Activated CD8-positive, alpha-beta memory T cell treated with anti-CD3 and anti-CD28 coated beads for 48 hours (primary cell): ENCODE measurements around the gene FAM78A.
"Not testable (repeated sequence)": the region's sequence is repeated elsewhere in the genome, so short reads cannot be mapped to it uniquely, and the experiment has no call there.

Source experiments
- DNase-seq, 3 experiments: peaks; one replicate each; pipeline ENCODE4 v3.0.0-alpha.2; 2020; ENCODE audit warnings: low read depth in 2 of 3, low spot score in 2 of 3

FAM78A gene

DNA sequence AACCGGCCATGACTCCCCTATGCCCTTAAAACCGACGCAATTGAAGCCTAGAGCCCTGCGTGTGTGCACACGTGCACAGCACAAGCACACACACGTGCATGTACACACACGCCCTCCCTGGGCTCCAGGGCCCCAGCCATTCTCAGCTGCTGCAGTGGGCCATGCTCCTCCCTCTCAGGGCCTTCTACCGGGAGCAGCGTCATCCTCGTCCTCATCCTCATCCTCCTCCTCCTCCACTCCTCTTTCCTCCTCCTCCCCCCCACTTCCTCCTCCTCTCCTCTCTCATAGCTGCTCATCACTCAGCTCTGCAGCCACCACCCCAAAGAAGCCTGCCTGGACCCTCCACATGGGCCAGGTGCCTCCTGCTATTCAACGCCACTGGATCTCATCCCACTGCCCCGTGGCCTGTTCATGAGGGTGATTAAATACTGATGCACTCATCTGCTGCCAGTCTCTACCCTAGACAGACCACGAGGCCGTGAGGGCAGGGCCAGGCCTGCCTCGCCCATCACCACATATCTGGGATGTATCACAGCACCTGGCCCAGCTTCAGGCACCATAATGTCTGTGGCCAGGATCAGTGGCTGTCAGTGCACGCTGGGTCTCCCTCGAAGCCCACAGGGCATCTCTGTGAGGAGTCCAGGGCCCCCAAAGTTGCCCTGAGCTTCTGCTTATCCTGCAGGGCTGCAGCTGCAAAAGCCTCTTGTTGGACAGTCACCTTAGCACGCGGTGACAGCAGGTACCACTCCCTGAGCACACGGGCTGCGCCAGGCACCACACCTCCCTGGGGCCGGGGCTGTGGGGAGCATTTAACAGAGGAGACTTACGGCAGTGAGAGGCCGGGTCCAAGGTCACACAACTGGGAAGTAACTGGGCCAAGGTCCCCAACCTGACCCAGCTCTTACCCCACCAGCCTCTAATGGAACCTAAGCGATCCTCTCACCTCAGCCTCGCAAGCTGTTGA lies 9.8 kb downstream of the FAM78A start:
- no peak for DNase-seq

DNA sequence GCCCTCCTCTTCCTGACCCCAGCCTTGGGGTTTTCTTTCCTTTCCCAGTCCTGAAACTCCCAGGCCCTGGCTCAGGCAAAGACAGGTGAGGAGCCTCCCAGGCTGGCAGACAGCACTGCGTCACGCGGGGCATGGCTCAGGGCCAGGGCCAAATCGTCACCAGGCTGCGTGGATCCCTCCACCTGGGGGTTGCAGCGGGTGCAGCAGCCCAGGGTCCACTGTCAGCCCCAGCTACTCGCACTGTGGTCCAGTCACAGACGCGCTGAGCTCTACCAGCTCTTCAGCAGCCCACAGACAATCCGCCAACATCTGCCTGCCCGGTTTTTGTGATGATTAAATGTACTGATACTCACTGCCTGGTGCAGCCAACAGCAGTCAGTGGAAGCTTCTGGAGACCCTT lies 12.1 kb downstream of the FAM78A start:
- no peak for DNase-seq

DNA sequence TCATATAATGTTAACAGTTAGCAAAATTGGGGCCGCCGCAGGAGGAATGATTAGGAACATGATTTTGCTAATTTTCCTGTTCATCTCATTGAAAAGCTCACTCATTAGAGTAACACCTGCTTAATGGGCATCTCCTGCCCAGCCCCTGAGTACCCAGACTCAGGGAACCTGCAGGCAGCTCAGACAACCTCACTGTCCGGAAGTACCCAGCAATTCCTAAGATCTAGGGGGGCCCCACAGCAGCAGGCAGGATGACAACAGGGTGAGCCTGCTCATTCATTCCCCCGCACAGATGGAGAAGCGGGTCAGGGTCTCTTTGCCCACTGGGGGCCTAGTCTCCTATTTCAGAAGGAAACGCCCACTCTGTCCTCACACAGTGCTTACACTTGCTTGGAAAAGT lies 12.6 kb downstream of the FAM78A start:
- DNase-seq = no peak

DNA sequence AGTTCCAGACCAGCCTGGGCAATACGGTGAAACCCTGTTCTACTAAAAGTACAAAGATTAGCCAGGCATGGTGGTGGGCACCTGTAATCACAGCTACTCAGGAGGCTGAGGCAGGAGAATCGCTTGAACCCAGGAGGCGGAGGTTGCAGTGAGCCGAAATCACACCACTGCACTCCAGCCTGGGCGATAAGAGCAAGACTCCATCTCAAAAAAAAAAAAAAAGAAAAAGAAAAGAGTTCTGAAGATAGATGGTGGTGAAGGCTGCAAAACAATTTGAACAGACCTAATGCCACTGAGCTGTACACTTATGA lies 13.3 kb downstream of the FAM78A start:
- not testable (repeated sequence) for DNase-seq

DNA sequence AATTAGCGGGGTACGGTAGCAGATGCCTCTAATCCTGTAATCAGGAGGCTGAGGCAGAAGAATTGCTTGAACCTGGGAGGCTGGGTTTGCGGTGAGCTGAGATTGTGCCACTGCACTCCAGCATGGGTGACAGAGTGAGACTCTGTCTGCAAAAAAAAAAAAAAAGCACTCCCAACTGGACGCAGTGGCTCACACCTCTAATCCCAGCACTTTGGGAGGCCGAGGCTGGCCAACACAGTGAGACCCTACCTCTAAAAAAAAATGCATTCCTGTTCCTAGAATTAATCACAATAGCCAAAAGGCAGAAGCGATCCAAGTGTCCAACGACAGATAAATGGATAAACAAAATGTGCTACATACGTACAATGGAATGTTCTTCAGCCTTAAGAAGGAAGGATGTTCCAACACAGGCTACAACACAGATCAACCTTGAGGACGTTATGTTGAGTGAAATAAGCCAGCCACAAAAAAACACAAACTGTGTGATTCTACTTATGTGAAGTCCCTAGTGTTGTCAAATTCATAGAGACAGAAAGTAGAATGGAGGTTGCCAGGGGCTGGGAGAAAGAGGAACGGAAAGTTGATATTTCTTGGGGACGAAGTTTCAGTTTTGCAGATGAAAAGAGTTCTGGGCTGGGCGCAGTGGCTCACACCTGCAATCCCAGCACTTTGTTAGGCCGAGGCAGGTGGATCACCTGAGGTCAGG lies 13.8 kb downstream of the FAM78A start:
- no peak for DNase-seq

DNA sequence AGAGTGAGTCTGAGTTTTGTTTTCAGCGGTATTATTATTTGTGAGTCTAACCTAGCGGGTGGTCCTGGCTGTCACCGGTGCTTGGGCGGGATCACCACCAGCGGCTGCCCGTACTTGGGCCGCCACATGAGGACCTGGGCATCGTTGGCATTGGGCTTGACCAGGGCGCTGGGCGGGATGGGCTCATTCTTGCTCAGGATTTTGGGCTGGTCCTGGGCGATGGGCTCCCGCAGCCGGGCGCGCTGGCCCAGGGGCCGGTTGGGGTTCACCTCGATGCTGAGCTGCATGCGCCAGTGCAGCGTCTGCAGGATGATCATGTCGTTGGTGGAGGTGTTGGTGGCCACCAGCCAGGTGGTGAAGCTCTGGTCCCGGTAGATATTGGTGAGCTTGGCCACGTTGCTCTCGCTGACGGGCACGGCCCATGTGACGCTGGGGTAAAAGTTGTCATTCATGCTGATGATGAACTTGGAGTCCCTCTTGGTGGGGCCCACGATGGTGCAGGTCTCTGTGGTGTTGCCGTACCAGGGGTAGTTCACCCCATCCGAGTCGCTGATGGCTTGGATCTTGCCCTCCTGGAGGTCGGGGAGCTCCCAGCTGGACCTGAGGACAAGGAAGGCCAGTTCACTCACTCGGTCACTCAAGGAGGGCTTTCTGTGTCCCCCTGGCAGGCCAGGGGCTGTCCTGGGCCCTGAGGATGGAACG lies 15.4 kb downstream of the FAM78A start:
- no peak for DNase-seq

DNA sequence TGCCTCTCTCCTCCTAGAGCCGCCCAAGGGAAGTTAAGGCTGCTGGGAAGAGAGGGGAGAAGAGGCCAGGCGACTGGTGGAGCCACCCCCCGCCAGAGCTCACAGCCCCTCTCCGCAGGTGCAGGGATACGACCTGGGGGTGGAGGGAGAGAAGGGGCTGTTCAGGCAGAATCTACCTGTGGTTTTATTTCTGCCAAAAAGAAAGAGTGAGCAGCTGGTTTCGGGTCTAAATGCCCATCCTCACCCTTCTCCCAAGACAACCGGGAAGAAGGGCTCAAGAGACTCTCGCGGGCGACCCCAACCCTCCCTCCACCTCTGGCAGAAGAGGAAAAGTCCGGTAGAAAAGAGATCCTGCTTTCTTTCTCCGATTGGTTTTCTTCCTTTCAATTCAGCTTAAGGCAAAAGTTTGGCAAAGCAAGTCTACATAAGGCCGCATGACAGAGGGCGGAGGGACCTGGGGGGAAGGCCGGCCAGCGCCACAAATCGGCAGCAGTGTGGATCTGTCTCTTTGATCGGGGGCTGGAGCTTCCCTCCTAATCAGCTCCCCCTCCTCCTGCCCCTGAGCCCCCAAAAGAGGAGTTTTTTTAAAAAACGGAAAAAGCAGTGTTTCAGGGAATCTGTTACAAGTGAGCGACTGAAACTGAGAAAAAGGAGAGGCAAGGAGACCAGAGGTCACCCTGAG lies 16.3 kb downstream of the FAM78A start:
- DNase-seq = no peak

DNA sequence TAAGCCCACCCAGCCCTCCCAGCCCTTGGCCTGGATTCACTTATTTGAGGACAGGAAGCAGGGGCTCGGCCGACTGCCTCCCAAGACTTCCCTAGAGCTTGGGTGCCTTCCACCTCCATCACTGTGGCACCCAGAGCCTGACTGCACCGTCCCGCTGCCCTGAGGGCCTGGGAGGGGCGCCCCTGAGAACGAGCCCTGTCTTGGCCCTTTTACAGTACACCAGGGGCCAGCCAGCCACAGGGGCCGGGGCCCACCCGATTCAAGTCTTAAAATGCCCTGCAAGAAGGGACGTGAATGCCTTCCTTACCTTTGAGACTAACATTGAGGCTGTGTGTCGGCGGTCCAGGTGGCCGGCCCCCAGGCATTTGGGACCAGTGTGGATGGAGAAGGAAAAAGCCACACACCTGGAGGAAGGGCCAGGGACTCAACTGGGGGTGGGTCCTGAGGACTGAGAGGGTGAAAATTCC lies 16.8 kb downstream of the FAM78A start:
- DNase-seq = no peak

DNA sequence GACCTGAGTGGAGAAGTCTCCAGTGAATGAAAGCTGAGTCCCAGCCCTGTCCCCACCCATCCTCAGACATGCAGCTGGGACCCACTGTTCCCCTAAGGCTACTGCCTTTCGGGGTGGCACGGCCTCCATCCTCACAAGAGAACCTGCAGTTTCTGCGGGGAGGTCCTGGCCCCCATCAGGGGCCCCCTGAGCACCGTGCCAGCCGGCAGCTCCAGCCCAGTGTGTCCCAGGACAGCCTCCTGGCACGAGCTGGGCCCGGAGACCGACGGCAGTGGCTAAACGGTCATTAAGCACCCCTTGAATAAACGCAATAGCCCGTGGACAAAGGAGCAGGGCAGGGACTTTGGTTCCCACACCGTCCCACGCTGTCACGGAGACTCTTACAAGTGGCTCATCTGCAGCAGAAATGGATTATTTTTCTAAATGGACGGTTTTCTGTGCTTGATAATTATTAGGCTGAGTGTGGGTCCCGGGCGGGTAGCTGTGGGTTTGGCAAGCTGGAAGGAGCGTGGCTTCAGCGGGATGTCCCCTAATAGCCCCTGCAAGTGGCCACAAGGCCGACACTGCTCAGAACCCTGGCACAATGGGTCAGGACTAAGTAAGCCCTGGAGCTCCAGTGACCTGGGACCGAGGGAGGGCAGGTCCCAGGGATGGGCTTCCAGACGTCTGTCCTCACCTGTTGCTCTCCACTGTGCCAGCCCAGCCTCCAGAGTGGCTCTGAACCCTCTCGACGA lies 17.4 kb downstream of the FAM78A start:
- no peak for DNase-seq

DNA sequence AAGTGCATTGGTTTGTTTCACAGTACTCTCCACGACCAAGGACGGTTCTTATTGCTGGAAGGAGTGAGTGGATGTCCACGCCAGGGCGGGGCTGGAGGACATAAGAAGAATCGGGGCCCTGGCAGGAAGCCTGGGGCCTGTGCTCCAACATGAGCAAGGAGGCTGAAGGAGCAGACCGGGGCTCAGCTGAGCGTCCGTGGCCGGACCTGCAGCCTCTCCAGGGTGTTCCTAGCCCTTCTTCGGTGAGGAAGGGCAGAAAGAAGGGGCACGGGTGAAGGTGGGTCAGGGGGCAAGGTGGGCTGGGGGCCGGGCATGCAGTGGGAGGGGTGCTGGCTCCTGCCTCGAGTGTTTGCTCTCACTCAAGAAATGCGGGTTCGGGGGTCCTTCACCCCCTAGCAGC lies 18.1 kb downstream of the FAM78A start:
- no peak for DNase-seq

DNA sequence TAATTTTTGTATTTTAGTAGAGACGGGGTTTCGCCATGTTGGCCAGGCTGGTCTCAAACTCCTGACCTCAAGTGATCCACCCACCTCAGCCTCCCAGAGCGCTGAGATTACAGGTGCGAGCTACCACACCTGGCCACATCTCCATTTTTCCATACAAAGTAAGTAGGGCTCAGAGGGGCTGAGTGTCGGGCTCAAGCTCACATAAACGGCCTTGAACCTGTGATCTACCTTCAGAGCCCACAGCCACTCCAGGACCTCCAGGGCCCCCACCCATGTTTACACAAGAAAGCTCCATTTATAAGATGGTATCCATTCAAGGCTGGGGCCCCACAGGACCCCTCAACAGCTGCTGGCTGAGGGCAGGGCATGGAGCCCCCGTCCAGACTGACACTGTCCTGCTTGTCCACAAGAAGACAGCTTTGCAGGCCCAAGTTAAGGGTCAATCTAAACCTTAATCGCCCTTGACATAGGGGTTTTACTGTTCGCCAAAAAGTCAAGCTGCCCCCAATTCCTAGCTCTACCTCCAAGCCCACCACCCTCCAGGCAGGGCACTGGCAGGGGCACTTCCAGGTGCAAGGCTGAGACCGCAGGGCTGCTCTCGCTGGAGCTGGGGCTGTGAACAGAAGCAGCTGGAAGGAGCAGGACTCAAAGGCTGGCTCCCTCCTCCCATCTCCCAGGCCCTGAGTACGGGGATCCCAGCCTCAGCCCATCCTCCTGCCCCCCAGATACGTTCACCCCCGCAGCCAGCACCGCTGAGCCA lies 18.9 kb downstream of the FAM78A start:
- DNase-seq = no peak

DNA sequence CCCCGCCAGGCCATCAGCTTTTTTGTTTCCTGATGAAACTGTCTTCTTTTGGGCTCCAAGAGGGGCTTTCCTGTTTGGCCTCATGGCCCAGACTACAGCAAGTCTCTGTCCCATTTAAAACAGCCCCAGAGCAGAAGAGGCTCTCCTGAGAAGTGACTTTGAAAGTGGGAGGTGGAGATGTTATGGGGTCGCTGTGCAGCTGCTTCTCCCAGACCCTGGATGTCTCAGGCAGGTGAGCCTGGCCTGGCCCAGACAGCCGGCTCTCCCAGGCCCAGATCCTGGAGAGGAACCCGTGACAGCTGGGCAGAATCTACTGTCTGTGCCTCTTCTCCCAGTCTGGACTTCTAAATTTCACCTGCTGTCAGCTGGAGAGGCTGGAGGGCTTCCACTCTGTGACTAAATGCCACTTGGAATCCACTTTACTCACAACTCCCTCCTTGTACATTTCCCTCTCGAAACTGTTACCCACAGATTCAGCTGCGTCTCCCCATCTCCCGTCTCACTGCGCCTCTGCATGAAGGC lies 20.6 kb downstream of the FAM78A start:
- no peak for DNase-seq

DNA sequence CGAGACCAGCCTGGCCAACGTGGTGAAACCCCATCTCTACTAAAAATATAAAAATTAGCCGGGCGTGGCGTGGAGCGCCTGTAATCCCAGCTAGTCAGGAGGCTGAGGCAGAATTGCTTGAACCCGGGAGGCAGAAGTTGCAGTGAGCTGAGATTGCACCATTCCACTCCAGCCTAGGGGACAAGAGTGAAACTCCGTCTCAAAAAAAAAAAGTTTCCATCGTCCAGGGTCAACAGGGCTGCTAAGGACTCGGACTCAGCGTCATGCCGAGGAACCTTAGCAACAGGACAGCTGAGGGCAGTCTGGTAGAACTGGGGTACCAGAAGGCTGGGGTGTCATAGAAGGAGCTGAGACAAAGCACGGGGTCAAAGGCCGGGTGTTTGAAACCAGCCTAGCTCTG lies 21.7 kb downstream of the FAM78A start:
- DNase-seq = no peak

DNA sequence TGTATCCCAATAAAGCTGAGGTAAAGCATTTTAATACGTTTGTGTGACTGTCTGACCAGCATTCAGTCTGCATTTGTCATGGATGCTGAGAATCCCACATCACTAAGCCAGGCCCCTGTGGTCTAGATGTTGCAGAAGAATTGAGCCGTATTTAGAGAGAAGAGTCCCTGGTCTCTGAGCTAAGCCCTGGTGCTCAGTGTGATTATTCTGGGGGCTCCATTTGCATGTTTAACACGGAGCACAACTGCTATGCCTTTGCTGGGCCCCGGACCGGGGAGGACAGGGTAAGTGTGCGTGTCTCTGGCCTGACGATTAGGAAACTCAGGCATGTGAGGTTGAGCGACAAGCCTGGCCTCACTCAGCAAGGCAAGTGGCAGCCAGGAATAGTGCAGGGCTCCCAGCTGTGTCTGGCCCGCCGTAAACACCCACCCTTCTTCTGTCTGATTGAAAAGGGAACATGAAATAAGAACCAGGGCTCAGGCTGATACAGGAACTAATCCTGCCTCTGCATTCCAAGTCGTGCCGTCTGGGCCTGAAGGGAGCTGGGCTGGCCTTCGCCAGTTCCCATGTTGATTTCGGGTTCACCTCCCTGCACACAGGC lies 22.3 kb downstream of the FAM78A start:
- no peak for DNase-seq

DNA sequence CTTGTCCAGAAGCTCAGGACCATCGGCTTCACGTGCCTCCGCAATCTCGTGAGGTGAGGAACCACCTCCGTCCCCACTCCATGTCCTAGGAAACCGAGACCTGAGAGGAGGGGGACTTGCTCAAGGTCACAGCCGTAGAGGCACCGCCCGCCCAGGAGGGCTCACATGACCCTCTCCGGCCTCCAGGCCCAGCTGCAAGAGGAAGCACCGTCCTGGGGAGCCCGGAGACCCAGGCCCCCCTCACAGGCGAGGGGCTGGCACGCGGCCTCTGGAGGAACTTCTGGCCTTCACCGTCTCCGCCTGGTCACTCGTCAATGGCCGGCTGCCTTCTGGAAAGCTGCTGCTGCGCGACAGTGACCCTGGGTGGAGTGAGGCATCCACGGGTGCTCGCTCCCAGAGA lies 24.2 kb downstream of the FAM78A start:
- no peak for DNase-seq

DNA sequence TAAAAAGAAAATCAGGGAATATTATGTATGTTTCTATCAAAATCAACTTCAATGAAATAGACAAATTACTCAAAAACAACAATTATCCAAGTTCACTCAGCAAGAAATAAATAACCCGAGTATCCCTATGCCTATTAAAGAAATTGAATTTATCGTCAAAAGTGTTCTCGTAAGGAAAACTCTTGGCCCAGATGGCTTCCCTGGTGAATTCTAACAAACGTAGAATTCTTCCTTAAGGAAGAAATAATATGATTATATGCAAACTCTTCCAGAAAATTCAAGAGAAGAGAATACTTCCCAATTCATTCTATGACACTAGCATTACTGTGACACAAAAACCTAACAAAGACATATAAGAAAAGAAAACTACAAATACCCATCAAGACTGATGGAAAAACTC lies 29.7 kb downstream of the FAM78A start:
- no peak for DNase-seq

DNA sequence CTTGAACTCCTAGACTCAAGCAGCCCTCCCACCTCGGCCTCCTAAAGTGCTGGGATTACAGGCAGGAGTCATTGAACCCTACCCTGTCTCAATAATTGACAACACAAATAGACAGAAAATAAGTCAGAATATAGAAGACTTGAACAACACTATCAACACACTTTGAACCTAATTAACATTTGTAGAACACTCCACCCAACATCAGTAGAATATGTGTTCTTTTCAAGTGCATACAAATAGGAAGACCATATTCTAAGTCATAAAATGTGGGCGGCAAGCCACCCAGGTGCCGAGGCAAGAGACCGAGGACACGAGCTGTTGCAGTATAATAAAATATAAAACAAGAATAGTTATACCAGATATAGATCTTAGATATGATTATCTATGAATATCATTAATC lies 32.0 kb downstream of the FAM78A start:
- not testable (repeated sequence) for DNase-seq

DNA sequence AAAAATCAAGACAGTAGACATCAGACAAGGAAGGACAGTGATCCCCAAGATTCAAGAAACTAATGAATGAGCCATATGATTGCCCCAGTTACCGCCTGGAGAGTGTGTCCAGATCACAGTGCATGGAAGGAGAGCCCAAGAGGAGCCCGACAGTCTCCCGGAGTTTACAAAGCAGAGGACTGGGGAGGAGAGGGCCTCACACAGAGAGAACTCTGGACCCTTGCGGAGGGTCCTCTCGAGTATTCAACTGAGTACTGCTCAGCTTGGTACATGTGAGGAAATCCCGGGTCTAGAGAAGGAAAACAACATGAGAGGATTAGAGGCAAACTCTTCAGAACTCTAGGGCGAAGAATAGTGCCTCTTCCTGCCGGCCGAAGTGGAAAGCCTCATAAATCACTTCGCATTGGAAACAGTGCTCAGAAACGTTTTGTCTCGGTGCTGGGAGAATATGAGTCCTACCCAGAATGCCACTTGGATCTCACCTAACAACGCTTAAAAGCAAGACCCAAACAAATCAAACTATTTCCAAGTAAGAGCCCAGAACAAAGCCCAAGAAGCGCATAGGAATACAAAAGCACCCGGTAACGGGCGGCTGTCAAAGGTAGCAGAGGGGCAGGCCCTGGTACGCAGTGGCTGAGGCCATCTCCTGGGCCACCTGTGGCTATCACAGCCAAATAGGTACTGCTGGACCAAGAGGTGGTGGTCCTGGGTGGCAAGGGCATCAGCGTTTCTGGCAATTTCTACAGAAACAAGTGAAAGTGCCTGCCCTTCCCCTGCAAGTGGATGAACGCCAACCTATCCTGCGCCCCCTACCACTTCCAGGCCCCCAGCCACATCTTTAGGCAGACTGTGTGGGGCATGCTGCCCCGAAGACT lies 36.0 kb downstream of the FAM78A start:
- DNase-seq = no peak
